ENCODE results near the gene GLIS1.

Gene GLIS1

GRCh38 chr1:53580739-53581475 is 158.1 kb downstream of the GLIS1 start:
- no peak for DNase-seq (ENCODE audit: low spot score)

GRCh38 chr1:53580009-53580400 is 159.0 kb downstream of the GLIS1 start:
- no peak for DNase-seq (ENCODE audit: low spot score)

GRCh38 chr1:53579221-53580008 is 159.5 kb downstream of the GLIS1 start:
- DNase-seq (ENCODE audit: low spot score) = no peak

GRCh38 chr1:53578358-53578757 is 160.6 kb downstream of the GLIS1 start:
- no peak for DNase-seq (ENCODE audit: low spot score)

- no peak for DNase-seq (ENCODE audit: low spot score)
Observed at GRCh38 chr1:53577761-53578100, 161.2 kb downstream of the GLIS1 start.

- no peak for DNase-seq (ENCODE audit: low spot score)
Observed at GRCh38 chr1:53576866-53577760, 161.9 kb downstream of the GLIS1 start.

GRCh38 chr1:53576381-53576801 is 162.6 kb downstream of the GLIS1 start:
- no peak for DNase-seq (ENCODE audit: low spot score)

GRCh38 chr1:53575955-53576320 is 163.0 kb downstream of the GLIS1 start:
- no peak for DNase-seq (ENCODE audit: low spot score)

- no peak for DNase-seq (ENCODE audit: low spot score)
Observed at GRCh38 chr1:53575141-53575954, 163.6 kb downstream of the GLIS1 start.

- no peak for DNase-seq (ENCODE audit: low spot score)
Observed at GRCh38 chr1:53574621-53575020, 164.3 kb downstream of the GLIS1 start.

GRCh38 chr1:53573931-53574330 is 165.0 kb downstream of the GLIS1 start:
- no peak for DNase-seq (ENCODE audit: low spot score)

GRCh38 chr1:53573522-53573921 is 165.4 kb downstream of the GLIS1 start:
- DNase-seq (ENCODE audit: low spot score) = no peak

- DNase-seq (ENCODE audit: low spot score) = no peak
Observed at GRCh38 chr1:53572815-53573173, 166.2 kb downstream of the GLIS1 start.

- no peak for DNase-seq (ENCODE audit: low spot score)
Observed at GRCh38 chr1:53572065-53572814, 166.7 kb downstream of the GLIS1 start.

- DNase-seq (ENCODE audit: low spot score) = no peak
Observed at GRCh38 chr1:53568540-53568939, 170.4 kb downstream of the GLIS1 start.

- no peak for DNase-seq (ENCODE audit: low spot score)
Observed at GRCh38 chr1:53567851-53568250, 171.1 kb downstream of the GLIS1 start.

GRCh38 chr1:53567450-53567849 is 171.5 kb downstream of the GLIS1 start:
- DNase-seq (ENCODE audit: low spot score) = no peak

GRCh38 chr1:53563611-53564010 is 175.4 kb downstream of the GLIS1 start:
- DNase-seq (ENCODE audit: low spot score) = no peak

- DNase-seq (ENCODE audit: low spot score) = no peak
Observed at GRCh38 chr1:53562981-53563379, 176.0 kb downstream of the GLIS1 start.

GRCh38 chr1:53562291-53562980 is 176.5 kb downstream of the GLIS1 start:
- no peak for DNase-seq (ENCODE audit: low spot score)

All from hematopoietic multipotent progenitor cell treated with erythropoietin and hydrocortisone succinate and interleukin-3 and kit ligand, for 15 days (in vitro differentiated cells).